ENCODE results near the gene OTUB1.
"Not testable (repeated sequence)": the region's sequence is repeated elsewhere in the genome, so short reads cannot be mapped to it uniquely, and the experiment has no call there.

DNA sequence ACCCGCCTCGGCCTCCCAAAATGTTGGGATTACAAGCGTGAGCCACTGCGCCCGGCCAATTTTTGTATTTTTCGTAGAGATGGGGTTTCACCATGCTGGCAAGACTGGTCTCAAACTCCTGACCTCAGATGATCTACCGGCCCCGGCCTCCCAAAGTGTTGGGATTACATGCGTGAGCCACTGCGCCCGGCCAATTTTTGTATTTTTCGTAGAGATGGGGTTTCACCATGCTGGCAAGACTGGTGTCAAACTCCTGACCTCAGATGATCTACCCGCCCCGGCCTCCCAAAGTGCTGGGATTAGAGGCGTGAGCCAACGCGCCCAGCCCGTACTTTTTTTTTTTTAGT, 12.4 kb upstream of the OTUB1 start:
- TF ChIP-seq, protein P1, sequence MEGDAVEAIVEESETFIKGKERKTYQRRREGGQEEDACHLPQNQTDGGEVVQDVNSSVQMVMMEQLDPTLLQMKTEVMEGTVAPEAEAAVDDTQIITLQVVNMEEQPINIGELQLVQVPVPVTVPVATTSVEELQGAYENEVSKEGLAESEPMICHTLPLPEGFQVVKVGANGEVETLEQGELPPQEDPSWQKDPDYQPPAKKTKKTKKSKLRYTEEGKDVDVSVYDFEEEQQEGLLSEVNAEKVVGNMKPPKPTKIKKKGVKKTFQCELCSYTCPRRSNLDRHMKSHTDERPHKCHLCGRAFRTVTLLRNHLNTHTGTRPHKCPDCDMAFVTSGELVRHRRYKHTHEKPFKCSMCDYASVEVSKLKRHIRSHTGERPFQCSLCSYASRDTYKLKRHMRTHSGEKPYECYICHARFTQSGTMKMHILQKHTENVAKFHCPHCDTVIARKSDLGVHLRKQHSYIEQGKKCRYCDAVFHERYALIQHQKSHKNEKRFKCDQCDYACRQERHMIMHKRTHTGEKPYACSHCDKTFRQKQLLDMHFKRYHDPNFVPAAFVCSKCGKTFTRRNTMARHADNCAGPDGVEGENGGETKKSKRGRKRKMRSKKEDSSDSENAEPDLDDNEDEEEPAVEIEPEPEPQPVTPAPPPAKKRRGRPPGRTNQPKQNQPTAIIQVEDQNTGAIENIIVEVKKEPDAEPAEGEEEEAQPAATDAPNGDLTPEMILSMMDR (conservative IDR thresholded peaks at IDR 0.05; ENCODE audit: low read depth, low read length) = not testable (repeated sequence)
- TF ChIP-seq EZH2 (IDR thresholded peaks at IDR 0.05; ENCODE audit: borderline replicate concordance, low read depth, low read length, poor library complexity, severe bottlenecking) = not testable (repeated sequence)

All from A673 (cell line).